ENCODE data around the gene THY1. TPM values are rescaled to one million over a fixed set of nuclear protein-coding genes. Genes with fewer than 3 reads are reported as not detected.
"Not testable (repeated sequence)": the region's sequence is repeated elsewhere in the genome, so short reads cannot be mapped to it uniquely, and the experiment has no call there.

Gene THY1
- polyA plus RNA-seq, 1 experiment = 1,905 TPM

GRCh38 chr11:119445850-119446249 is 22.9 kb upstream of the THY1 start:
- ChIA-PET CTCF (interaction anchor here (1.8 to 3.3 kb wide), 3 partner anchors 16 to 29 kb away, joined by 4 to 12 read pairs (median 9); no protein-coding TSS in a partner anchor), POLR2A (interaction anchor here (0.6 kb wide), 2 partner anchors 25 to 31 kb away, joined by 3 to 7 read pairs; no protein-coding TSS in a partner anchor)
- DNase-seq (ENCODE audit: low read depth) = peak; percentile 64
- TF ChIP-seq CTCF (IDR thresholded peaks at IDR 0.05; ENCODE audit: insufficient read depth, low read depth, low read length) = no peak
- Histone ChIP-seq H3K27me3 (ENCODE audit: control insufficient read depth, insufficient read depth, low read length) (no peaks in the 10 kb centered on the region), H3K36me3 (ENCODE audit: control insufficient read depth, insufficient read depth, low read length) (no peaks in the 10 kb centered on the region), H3K4me3 (ENCODE audit: low read depth, low read length) (no peak overlapping the region)

GRCh38 chr11:119445379-119445778 is 22.4 kb upstream of the THY1 start:
- no peaks in the 10 kb centered on the region for H3K27me3 ChIP-seq (ENCODE audit: control insufficient read depth, insufficient read depth, low read length)
- TF ChIP-seq CTCF (IDR thresholded peaks at IDR 0.05; ENCODE audit: insufficient read depth, low read depth, low read length) = no peak
- POLR2A ChIA-PET = interaction anchor here (0.6 kb wide), 1 partner anchor 26 kb away, joined by 3 read pairs; no protein-coding TSS in a partner anchor
- DNase-seq (ENCODE audit: low read depth) = no peak
- CTCF ChIA-PET = interaction anchor here (1.8 to 3.3 kb wide), 3 partner anchors 16 to 29 kb away, joined by 4 to 12 read pairs (median 9); no protein-coding TSS in a partner anchor
- no peak overlapping the region for H3K4me3 ChIP-seq (ENCODE audit: low read depth, low read length)
- H3K36me3 ChIP-seq (ENCODE audit: control insufficient read depth, insufficient read depth, low read length) = no peaks in the 10 kb centered on the region

GRCh38 chr11:119441898-119442243 is 18.9 kb upstream of the THY1 start:
- Histone ChIP-seq H3K27me3 (ENCODE audit: control insufficient read depth, insufficient read depth, low read length) (no peaks in the 10 kb centered on the region), H3K36me3 (ENCODE audit: control insufficient read depth, insufficient read depth, low read length) (no peaks in the 10 kb centered on the region), H3K4me3 (ENCODE audit: low read depth, low read length) (no peak overlapping the region)
- DNase-seq (ENCODE audit: low read depth) = no peak
- ChIA-PET POLR2A (no interaction called here), CTCF (interaction anchor here (0.6 kb wide), 1 partner anchor 8 kb away, joined by 3 read pairs; no protein-coding TSS in a partner anchor)
- no peak for TF ChIP-seq CTCF (IDR thresholded peaks at IDR 0.05; ENCODE audit: insufficient read depth, low read depth, low read length)

- Histone ChIP-seq H3K27me3 (ENCODE audit: control insufficient read depth, insufficient read depth, low read length) (no peaks in the 10 kb centered on the region), H3K4me3 (ENCODE audit: low read depth, low read length) (no peak overlapping the region), H3K36me3 (ENCODE audit: control insufficient read depth, insufficient read depth, low read length) (no peaks in the 10 kb centered on the region)
- POLR2A ChIA-PET = no interaction called here
- DNase-seq (ENCODE audit: low read depth) = no peak
- no peak for TF ChIP-seq CTCF (IDR thresholded peaks at IDR 0.05; ENCODE audit: insufficient read depth, low read depth, low read length)
- CTCF ChIA-PET = interaction anchor here (1.0 kb wide), 1 partner anchor 31 kb away, joined by 3 read pairs; no protein-coding TSS in a partner anchor
These were observed 15.6 kb upstream of the THY1 start for GRCh38 chr11:119438599-119438998.

- H3K4me3 ChIP-seq (ENCODE audit: low read depth, low read length); CTCF ChIA-PET: not testable (repeated sequence)
These were observed 14.5 kb upstream of the THY1 start for GRCh38 chr11:119437521-119437920.

GRCh38 chr11:119436711-119437110 is 13.7 kb upstream of the THY1 start:
- ChIA-PET CTCF (interaction anchor here (1.2 kb wide), 1 partner anchor 11 kb away, joined by 3 read pairs; no protein-coding TSS in a partner anchor), POLR2A (no interaction called here)
- no peak for TF ChIP-seq CTCF (IDR thresholded peaks at IDR 0.05; ENCODE audit: insufficient read depth, low read depth, low read length)
- Histone ChIP-seq H3K27me3 (ENCODE audit: control insufficient read depth, insufficient read depth, low read length) (no peaks in the 10 kb centered on the region), H3K36me3 (ENCODE audit: control insufficient read depth, insufficient read depth, low read length) (no peaks in the 10 kb centered on the region), H3K4me3 (ENCODE audit: low read depth, low read length) (no peak overlapping the region)
- no peak for DNase-seq (ENCODE audit: low read depth)

More at GRCh38 chr11:119437521-119437920, 14.5 kb upstream of the THY1 start:
- H3K36me3 ChIP-seq (ENCODE audit: control insufficient read depth, insufficient read depth, low read length); H3K27me3 ChIP-seq (ENCODE audit: control insufficient read depth, insufficient read depth, low read length); DNase-seq (ENCODE audit: low read depth); POLR2A ChIA-PET: not testable (repeated sequence)

All from BJ (cell line).